ENCODE measurements around the gene MITD1. TPM values are rescaled to one million over a fixed set of nuclear protein-coding genes. Genes with fewer than 3 reads are reported as not detected.
"Not testable (repeated sequence)": the region's sequence is repeated elsewhere in the genome, so short reads cannot be mapped to it uniquely, and the experiment has no call there.

MITD1 gene
- 23.8 and 24.1 TPM in 2 replicates for total RNA-seq (2014; rRNA removed; shearing (Covaris generic))

DNA sequence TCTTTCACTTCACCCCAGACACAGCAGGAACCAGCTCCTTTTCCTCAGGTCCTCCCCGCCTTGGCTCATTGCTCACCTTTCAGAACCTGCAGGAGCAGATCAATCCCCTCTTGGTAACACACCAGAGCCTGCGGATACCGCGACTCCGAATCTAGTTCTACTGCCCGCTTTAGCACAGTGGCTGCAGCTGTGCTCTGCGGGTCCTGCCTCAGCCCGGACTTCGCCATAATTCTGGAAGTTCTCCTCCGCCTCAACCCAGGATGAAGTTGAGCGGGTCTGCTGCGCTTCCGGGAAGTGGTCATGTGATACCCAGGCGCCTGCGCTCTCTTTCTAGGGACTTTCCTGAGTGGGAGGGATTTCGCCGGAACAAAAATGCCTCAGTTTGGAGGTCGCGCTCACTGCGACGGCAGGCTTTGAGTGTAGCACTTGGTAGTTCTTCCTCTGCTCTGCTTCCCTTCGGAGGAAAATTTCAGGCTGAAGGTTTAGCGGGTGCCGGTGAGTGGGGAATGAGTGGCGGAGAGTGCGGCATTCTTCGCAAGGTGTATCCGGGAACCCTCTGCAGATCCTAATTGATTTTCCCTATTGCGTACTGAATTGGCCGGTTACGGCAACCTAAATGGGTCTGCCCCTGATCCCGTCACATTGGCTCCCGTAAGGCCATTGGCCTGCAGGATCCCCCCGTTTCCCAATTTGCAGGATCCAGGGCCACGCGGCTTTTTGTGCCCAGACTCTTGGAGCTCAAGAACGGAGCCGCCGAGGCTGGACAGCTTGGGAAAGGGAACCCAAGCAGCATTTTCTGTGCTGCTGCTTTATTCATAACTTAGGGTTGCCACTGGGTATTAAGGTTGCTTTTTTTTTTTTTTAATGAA, at the start of gene MITD1, which contains the start of gene MRPL30:
MITD1 (minus strand) TSS at position 304 of the 869 bp plus-strand sequence; CDS start at position 227, 77 bp downstream.
MRPL30 (plus strand) TSS at position 430 of the 869 bp plus-strand sequence. CDS start 5,020 bp downstream, outside the sequence.
- DNase-seq (ENCODE audit: low spot score), result peak; percentile 92

DNA sequence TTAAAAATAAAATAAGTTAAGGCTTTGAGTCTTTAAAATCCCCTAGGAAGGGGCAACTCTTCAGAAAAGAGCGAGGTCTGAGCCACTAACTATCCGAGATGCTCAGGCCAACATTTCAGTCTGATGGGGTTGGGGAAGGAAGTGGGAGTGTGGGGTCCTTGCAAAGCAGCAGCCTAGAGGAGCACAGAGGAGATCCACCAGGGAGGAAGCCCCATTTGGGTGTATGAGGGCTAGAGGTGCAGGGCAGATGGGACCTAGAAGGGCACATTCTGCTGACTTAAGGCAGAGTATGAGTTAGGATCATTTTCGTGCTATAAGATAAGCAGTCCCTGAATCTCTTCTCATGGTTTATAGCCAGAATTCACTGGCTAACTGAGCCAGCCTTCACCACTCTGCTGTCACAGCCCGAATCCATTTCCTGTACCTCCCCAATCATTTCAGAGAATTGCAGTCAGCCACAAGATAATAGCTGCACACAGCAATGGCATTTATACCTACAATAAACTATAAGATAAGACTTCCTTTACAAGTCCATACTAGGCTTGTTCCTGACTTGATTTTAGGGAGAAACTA, 37.2 kb upstream of the MITD1 start:
- DNase-seq (ENCODE audit: low spot score), result no peak

DNA sequence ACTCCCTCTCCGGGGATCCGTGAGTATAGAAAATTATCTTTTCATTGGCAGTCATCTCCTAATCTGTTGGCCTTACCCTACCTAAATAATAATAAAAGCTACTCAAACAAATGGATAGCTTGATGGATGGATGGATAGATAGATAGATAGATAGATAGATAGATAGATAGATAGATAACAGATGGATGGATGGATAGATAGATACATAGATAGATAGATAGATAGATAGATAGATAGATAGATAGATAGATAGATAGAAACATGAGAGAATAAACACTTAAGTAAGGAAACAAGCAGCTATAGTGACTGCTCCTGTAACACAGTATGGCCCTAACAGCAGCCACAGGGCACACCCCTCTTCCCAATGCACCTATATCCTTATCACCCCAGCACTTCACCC, 35.2 kb upstream of the MITD1 start:
- DNase-seq (ENCODE audit: low spot score), result no peak

DNA sequence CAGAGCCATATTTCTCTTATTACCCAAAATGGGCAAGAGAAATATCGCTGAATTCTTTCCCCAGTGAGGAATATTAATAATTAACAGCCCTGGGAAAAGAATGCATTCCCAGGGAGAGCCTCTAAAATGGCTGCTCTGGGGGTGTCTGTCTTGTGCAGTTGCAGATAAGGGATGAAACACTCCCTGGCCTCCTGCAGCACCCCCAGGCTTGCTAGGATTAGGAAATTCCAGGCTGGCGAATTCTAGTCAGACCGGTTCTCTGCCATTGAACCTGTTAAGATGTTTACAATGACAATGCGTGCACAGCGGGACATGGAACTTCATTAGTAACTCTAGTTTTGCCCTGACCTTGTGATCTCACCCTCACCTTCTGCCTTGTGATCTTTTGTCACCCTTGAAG, 24.6 kb upstream of the MITD1 start:
- no peak for DNase-seq (ENCODE audit: low spot score)

DNA sequence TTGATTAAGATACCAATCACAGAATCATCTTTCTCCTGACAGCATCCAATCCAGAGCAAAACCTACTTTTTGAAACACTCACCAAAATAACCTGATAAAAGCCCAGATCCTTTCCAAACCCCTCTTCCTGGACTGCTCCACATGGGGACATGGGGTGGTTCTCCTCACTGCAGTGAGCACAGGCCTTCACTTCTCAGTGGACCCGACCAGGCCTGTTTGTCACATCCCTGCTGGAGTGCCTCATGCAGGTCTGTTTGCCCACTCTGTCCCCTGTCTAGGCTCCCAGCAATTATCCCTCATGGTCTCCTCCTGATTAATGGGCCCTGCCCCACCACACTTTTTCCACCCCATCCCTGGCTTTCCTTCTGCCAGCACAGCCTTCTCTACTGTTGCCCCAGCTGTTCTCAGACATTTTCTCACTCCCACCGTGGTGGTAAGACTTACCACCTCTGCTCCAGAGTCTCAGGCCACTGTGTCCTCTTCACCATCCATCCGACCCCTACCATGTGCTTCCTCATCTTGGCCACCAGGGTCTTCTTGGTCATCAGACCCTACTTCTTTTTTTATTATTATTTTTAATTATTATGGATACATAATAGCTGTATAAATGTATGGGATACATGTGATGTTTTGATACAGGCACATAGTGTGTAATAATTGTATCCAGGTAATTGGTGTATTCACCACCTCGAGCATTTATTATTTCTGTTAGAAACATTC, 21.3 kb upstream of the MITD1 start:
- DNase-seq (ENCODE audit: low spot score), result no peak

DNA sequence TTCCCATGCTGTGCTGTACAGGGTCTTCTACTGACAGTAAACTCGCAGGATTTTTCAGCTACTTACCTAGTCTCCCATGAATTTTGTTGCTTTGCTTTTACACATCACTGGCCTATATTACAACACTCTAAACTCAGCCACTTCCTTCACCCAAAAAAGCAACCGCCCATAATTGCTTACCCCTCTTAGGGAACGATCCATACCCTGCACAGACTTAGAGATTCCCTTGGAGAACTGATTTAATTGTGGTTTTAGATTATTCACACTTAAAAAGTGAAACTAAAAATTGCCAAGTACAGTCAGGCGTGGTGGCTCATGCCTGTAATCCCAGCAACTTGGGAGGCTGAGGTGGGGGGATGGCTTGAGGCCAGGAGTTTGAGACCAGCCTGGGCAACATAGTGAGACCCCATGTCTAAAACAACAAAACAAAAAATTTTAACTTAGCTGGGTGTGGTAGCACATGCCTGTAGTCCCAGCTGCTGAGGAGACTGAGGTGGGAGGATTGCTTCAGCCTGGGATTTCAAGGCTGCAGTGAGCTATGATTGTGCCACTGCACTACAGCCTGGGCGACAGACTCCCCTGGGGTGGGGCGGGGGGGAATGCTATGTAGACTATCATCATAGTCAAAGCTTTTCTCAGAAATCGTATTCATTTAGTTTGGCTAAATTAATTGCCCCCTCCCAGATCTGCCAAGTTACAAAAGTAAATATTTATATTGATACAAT, 19.4 kb upstream of the MITD1 start:
- no peak for DNase-seq (ENCODE audit: low spot score)

DNA sequence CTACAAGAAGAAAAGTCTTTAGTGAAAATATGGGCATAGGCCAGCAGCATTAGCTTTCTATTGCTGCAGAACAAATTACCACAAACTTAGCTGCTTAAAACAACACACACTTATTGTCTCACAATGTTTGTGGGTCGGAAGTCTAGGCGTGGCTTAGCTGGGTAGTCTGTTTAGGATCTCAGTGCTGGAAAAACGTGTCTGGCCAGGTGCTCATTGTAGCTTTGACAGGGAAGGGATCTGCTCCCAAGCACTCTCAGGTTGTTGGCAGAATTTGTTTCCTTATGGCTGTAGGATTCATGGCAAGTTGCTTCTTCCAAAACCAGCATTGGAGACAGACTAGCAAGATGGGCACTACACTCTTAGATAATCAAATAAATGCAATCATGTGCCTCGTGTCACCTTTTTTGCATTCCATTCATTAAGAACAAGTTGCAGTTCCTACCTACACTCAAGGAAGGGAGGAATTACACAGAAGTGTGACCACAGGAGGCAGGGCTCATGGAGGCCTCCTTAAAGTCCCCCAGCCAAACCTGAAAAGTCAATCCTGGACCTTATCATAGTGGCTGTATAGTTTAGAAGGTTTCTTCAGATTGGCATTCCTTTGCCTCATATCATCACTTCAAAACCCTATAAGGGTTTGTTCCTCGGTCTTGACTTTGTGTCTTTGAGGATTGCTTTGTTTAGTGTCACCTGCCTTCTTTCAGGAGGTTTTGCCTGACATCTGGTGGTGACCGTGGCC, 17.4 kb upstream of the MITD1 start:
- DNase-seq (ENCODE audit: low spot score), result no peak

DNA sequence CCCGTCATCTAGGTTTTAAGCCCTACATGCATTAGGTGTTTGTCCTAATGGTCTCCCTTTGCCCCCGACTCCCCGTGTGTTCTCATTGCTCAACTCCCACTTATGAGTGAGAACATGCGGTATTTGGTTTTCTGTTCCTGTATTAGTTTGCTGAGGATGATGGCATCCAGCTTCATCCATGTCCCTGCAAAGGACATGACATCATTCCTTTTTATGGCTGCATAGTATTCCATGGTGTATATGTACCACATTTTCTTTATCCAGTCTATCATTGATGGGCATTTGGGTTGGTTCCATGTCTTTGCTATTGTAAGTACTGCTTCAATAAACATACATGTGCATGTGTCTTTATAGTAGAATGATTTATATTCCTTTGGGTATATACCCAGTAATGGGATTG, 11.5 kb upstream of the MITD1 start:
- DNase-seq (ENCODE audit: low spot score), result not testable (repeated sequence)

DNA sequence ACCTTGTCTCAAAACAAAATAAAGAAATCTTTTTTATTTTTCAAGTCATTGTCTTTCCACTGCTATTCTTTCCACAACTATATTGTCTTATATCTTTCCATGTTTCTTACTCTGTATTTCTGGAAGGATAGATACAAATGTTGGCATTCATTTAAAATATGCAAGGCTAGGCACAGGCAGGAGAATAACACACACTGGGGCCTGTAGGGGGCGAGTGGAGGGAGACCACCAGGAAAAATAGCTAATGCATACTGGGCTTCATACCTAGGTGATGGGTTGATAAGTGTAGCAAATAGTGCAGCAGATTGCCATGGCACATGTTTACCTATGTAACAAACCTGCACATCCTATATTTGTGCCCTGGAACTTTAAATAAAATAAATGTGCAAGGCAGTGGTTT, 9.7 kb upstream of the MITD1 start:
- no peak for DNase-seq (ENCODE audit: low spot score)

DNA sequence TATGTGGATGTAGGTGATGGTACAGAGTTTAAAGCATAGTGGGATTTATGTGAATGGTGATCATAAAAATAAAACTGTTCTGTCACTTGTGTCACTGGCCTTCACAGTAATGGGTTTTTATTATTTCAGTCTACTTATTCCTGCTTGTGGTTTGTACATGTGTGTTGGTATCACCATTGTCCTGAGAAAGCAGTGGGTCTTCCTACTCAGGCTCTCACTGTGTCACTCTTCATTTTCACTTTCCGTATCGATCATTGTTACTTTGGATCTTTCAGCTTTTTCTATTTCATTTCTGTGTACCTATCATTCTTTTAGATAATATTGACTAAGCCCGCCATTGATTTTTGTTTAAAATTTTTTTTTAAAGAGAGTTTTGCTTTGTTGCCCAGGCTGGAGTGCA, 7.5 kb upstream of the MITD1 start:
- DNase-seq (ENCODE audit: low spot score), result no peak

DNA sequence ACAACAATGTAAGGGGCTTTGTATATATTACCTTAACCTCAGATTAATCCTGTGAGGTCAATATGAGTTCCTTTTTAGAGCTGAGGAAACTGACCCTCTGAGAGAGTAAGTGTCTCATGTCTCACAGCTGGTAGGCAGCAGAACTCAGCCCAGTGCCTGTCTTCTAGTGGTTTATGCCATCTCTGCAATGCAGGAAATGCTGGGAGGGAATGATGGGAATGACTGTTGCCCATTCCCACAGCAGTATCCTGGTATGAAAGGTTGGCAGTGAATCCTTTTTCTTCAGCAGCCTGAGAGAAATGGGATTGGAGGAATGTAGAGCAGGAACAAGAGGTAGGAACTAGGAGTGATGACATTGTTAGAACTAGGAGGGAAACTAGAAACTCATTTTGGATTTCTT, 6.2 kb upstream of the MITD1 start:
- DNase-seq (ENCODE audit: low spot score), result no peak

DNA sequence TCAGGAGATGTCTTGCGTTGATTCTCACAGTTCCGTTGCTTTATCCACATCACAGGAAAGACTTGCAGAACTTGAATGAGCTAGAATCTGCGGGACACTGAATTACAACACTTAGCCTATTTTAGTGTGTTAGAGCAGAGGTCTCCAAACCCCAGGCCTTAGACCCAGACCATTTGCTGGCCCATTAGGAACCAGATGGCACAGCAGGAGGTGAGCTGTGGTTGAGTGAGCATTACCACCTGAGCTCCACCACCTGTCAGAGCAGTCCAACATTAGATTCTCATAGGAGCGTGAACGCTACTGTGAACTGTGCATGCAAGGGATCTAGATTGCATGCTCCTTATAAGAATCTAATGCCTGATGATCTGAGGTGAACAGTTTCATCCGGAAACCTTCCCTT, 4.0 kb upstream of the MITD1 start:
- DNase-seq (ENCODE audit: low spot score), result no peak

DNA sequence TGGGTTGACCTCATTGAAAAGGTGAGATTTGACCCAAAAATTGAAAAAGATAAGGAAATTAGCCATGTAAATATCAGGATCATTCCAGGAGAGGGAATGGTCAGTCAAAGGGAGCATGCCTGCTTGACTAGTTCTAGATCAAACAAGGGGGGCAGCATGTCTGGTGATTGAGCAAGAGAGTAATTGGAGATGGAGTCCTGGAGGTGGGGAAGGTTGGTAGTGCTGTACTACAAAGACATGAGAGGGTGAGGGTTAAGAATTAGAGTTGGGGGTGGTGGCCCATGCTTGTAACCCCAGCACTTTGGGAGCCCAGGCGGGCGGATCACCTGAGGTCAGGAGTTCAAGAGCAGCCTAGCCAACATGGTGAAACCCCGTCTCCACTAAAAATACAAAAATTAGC, 2.2 kb upstream of the MITD1 start:
- DNase-seq (ENCODE audit: low spot score), result no peak

DNA sequence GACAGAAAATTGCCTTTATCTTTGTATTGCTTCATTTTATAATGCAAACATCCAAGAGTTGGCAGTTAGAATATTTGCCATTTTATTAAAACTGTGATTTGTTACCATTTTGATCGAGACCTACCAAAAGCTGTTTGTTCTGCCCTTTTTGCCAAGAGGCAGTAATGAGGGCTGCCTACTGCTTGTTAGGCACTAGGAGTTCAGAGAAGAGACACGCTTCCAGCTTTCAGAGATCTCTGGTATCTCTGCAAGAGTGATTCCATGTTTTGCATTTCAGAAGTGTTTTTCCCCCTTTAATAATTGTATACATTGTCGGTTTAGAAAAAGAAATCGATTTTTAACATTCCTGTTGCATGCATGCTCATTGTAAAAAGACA, 754 bp upstream of the MITD1 start:
- DNase-seq (ENCODE audit: low spot score), result no peak

DNA sequence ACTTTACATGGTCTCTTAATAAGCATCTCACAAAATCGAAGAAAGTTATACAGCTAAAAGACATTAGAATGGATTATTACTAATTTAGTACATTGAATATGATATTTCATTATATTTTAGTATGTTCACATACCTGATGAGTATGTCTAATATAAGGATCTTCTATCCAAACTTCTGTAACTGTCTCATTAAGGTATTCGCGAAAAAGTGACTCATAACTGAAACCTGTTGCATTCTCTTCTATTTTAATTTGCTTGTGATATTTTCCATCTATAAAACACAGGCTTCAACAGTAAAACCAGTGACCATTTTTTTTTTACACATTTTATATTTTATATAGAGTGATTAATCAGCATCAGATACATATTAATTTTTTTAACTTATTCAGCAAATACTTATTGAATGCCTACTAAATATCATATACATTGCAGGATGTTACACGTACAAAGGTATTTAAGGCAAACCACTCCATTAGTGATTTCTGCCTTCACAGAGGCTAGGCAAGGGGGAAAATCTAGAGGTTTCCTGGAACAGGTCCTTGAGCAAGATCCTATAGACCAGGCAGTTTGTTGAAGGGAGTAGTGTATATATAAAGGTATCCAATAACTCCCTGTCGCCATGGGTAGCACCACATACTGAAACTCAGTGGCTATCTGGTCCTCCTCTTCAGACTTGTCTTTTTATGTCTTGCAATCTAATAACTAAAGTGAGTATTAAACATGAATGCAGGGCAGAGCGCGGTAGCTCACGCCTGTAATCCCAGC, 9.3 kb downstream of the MITD1 start:
- no peak for DNase-seq (ENCODE audit: low spot score)

DNA sequence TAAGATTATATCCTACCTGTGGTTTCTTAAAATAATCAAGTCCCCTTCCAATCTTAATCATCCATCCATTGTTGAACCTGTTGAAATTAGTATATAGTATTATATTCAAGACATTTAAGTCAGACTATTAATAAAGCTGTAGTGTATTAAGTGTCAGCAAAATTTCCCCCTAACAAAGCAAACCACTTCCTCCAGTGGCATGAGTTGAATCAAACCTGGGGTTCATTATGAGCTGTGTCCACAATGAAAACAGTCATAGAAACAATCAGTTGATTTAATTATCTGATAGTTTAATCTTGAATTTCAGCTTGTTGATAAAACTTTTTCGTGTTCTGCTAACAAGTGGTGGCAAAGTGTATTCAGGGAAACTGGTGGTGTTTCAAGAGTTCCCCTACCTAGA, 11.3 kb downstream of the MITD1 start:
- DNase-seq (ENCODE audit: low spot score), result no peak

DNA sequence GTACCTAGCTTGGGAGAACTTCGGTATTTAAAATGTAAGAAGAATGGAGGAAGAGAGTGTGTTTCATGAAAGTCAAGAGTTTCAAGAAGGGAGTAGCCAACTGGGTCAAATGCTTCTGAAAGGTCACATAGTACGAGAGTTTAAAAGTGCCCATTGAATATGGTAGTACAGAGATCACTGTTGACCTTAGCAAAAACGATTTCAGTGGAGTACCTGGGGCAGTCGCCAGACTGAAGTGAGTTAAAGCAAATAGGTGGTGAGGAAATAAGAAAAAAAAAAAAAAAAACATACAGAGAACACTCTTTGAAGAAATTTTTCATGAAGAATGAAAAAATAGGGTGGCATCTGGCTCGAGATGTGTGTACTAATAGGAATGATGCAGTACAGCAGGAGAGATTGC, 14.6 kb downstream of the MITD1 start:
- no peak for DNase-seq (ENCODE audit: low spot score)

DNA sequence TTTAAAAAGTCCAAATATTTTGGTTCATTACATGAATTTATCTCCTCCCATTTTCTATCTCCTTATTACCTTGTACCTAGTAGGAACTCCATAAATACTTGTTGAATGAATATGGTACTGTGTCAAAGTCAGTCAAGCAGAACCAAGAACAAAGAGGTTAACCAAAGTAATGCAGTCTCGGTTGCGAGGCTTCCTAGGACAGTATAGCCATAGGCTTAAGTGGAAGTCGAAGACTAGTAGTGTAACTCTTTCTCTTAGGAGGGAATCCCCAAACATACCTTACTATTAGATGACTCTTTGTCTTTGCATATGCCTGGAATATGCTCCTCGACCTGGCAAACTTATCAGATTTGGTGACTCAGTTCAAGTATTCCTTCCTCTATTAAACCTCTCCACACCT, 21.3 kb downstream of the MITD1 start:
- no peak for DNase-seq (ENCODE audit: low spot score)

DNA sequence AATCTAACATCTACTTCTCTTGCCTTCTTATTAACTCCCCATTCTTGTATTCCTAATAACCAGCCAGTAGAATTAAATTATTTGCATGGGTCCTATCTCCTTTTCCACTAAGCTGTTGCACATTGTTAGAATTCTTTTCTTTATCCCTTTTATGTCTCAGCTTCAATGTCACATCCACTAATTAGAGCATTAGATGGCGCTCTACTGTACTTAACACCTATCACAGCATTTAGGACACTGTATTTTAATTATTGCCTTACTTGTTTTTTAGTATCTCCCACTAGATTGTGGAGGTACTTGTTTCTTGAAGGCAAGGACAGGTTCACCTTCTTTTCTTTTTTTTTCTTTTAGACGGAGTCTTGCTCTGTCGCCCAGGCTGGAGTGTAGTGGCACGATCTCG, 22.3 kb downstream of the MITD1 start:
- DNase-seq (ENCODE audit: low spot score), result no peak

DNA sequence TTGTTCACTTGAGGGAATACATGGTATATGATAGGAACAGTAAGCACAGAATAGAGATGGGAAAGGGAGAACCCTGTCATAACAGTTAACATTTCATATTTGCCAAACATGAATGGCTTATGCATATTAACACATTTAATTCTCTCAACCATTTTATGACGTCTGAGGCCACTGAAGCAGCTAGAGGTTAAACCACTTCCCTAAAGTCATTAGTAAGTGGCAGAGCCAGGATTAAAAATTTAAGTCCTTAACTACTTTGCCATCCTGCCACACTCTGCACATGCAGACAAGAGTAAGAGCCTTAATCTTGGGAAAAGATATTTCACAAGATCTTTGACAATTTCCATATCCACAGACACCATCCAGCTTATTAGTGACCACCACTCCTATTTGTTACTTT, 24.0 kb downstream of the MITD1 start:
- no peak for DNase-seq (ENCODE audit: low spot score)
